BJ (cell line): ENCODE measurements around the gene HAP1. TPM values are rescaled to one million over a fixed set of nuclear protein-coding genes. Genes with fewer than 3 reads are reported as not detected.

Experiments
- CTCF ChIA-PET: fragments of 350-600 bp; formaldehyde crosslinking; extraction: SDS; loops from one replicate; lab custom pipeline; 2021; ENCODE audit warnings: antibody characterized with exemption, inconsistent platforms; lab: Yijun Ruan, JAX
- POLR2A ChIA-PET: fragments of 300-600 bp; sonication (Branson Sonifier 250); formaldehyde crosslinking; extraction: SDS; loops from one replicate; lab custom pipeline; 2021; ENCODE audit warnings: antibody characterized with exemption; lab: Charles Lee
- DNase-seq: peaks from one replicate; pipeline ENCODE4 v3.0.0-alpha.2; 2011; ENCODE audit warnings: low read depth
- H3K27me3 ChIP-seq: 2 replicates; pipeline ENCODE4 v1.6.0; 2011; ENCODE audit warnings: low read length; ENCODE audit not compliant: control insufficient read depth, insufficient read depth
- H3K36me3 ChIP-seq: 2 replicates; pipeline ENCODE4 v1.5.1; 2011; ENCODE audit warnings: low read length; ENCODE audit not compliant: control insufficient read depth, insufficient read depth
- H3K4me3 ChIP-seq: 2 replicates; pipeline ENCODE4 v1.5.1; 2011; ENCODE audit warnings: low read depth, mild to moderate bottlenecking, control low read depth, low read length
- polyA plus RNA-seq: library from polyadenylated mRNA; depleted of rRNA; stranded (reverse); fragments of >200 nt; gene quantifications from 2 replicates; pipeline ENCODE4 v1.2.3, GENCODE V29; 2011
- TF ChIP-seq, protein P1 (sequence below): IDR thresholded peaks from 2 replicates; pipeline ENCODE4 v1.5.1; 2011; ENCODE audit warnings: low read depth, mild to moderate bottlenecking, control low read depth, inconsistent platforms, low read length, moderate library complexity; ENCODE audit not compliant: insufficient read depth

HAP1 gene
- polyA plus RNA-seq, 1 experiment: 0.10 TPM

DNA sequence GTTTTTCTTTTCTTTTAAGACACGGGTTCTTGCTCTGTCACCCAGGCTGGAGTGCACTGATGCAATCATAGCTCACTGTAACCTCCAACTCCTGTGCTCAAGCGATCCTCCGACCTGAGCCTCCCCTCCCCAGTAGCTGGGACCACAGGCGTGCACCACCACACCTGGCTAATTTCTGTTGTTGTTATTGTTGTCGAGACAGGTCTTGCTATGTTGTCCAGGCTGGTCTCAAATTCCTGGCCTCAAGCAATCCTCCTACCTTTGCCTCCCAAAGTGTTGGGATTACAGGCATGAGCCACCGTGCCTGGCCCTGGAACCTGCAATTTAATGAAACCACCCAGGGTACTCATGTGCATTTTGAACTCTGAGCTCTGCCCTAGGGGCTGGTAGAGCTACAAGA is 27.9 kb upstream of the HAP1 start:
- ChIA-PET POLR2A (no interaction called here), CTCF (interaction anchor here (1.1 to 1.2 kb wide), 2 partner anchors 25 to 67 kb away, joined by 3 read pairs; no protein-coding TSS in a partner anchor)
- H3K27me3 ChIP-seq: no peaks in the 10 kb centered on the region
- no peak overlapping the region for H3K4me3 ChIP-seq
- peaks cover 19% of the 10 kb centered on the region for H3K36me3 ChIP-seq
- DNase-seq: no peak
- TF ChIP-seq, protein P1, sequence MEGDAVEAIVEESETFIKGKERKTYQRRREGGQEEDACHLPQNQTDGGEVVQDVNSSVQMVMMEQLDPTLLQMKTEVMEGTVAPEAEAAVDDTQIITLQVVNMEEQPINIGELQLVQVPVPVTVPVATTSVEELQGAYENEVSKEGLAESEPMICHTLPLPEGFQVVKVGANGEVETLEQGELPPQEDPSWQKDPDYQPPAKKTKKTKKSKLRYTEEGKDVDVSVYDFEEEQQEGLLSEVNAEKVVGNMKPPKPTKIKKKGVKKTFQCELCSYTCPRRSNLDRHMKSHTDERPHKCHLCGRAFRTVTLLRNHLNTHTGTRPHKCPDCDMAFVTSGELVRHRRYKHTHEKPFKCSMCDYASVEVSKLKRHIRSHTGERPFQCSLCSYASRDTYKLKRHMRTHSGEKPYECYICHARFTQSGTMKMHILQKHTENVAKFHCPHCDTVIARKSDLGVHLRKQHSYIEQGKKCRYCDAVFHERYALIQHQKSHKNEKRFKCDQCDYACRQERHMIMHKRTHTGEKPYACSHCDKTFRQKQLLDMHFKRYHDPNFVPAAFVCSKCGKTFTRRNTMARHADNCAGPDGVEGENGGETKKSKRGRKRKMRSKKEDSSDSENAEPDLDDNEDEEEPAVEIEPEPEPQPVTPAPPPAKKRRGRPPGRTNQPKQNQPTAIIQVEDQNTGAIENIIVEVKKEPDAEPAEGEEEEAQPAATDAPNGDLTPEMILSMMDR: no peak

DNA sequence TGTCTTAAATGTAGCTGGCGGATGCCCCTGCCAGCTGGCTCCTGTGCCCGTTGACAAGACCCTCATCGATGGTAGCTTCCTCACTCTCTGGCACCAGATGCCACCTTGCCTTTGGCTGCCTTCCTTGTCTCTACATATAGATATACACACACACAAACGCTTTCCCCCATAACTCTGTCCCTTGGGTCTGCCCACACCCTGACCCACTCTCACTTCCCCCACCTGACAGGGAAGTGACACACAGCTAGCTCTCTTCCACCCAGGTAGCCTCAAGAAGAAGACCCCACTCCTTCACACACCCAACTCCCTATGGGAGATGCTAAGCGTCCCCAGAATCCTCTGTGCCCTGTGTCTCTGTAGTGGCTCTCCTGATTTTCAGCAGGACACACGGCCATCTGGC is 26.4 kb upstream of the HAP1 start:
- CTCF ChIA-PET: interaction anchor here (1.2 kb wide), 1 partner anchor 23 kb away, joined by 3 read pairs; no protein-coding TSS in a partner anchor
- TF ChIP-seq, protein P1: no peak
- POLR2A ChIA-PET: no interaction called here

DNA sequence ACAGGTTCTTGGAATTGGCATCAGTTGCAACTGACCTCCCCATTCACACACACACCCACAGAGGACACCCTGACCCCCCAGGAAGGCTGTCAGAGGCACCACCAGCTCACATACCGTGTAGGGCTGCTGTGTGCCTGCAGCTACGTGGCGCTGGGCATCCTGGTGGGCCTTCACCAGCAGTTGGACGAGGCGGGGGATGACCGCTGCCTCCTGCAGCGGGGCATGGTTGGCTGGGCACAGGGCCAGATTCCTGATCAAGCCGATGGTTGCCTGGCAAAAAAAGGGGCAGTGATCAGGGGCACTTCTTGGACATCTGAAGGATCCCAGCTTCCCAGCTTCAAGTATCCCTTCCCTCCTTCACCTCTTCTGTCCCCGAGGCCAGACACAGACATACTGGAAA is 24.2 kb upstream of the HAP1 start:
- TF ChIP-seq, protein P1: no peak
- DNase-seq: no peak
- CTCF ChIA-PET: interaction anchor here (1.1 to 1.4 kb wide), 2 partner anchors 15 to 28 kb away, joined by 3 to 5 read pairs; partner anchors contain the start of gene JUP
- Histone ChIP-seq H3K36me3 (peaks cover 10% of the 10 kb centered on the region), H3K27me3 (no peaks in the 10 kb centered on the region), H3K4me3 (no peak overlapping the region)
- POLR2A ChIA-PET: no interaction called here

More for the DNA sequence above, 26.4 kb upstream of the HAP1 start:
- no peak overlapping the region for H3K4me3 ChIP-seq
- H3K27me3 ChIP-seq: no peaks in the 10 kb centered on the region
- peaks cover 18% of the 10 kb centered on the region for H3K36me3 ChIP-seq
- no peak for DNase-seq

DNA sequence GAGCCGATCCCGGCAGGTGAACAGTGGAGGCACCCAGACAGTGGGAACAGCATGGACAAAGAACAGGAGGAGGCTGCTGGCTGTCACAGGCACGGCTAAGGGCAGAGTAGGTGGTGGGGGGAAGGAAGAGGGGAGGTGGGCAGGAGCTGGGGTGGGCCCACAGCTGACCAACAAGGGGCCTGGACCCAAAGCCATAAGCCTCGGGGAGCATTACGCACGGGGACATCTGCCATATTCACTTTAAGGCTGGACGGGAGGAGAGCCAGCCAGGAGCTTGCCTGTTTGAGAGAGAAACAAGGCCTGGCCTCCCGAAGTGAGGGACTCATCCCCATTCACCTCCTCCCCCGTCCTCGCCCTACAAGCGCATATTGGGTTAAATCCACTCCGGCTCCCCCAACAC is 19.6 kb upstream of the HAP1 start:
- ChIA-PET CTCF (interaction anchor here (0.5 to 2.3 kb wide), 3 partner anchors 16 to 276 kb away, joined by 3 to 7 read pairs (median 3); no protein-coding TSS in a partner anchor), POLR2A (no interaction called here)
- H3K27me3 ChIP-seq: no peaks in the 10 kb centered on the region
- H3K36me3 ChIP-seq: peaks cover 7% of the 10 kb centered on the region
- TF ChIP-seq, protein P1: no peak
- H3K4me3 ChIP-seq: no peak overlapping the region
- DNase-seq: no peak

DNA sequence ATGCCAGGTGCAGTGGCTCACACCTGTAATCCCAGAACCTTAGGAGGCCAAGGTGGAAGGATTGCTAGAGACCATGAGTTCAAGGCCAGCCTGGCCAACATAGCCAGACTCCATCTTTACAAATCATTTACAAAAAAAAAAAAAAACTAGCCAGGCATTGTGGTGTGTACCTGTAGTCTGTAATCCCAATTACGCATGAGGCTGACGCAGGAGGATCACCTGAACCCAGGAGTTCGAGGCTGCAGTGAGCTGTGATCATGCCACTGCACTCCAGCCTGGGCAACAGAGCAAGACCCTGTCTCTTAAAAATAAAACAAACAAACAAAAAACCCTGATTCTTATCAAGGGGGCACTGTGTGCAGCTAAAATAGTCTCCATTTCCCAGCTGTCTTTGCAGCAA is 16.8 kb upstream of the HAP1 start:
- ChIA-PET POLR2A (no interaction called here), CTCF (interaction anchor here (1.1 to 3.4 kb wide), 4 partner anchors 9 to 50 kb away, joined by 4 to 12 read pairs (median 6); no protein-coding TSS in a partner anchor)
- TF ChIP-seq, protein P1: no peak
- DNase-seq: no peak
- Histone ChIP-seq H3K4me3 (no peak overlapping the region), H3K36me3 (no peaks in the 10 kb centered on the region), H3K27me3 (no peaks in the 10 kb centered on the region)
